Activated CD8-positive, alpha-beta T cell treated with anti-CD3 and anti-CD28 coated beads, Interleukin-2, amount 10 ng/mL, durations not matched to agents 7 days and 5 days (primary cell): Measurements from ENCODE around the gene GNAT3. TPM values are rescaled to one million over a fixed set of nuclear protein-coding genes. Genes with fewer than 3 reads are reported as not detected.

Experiments used
- ATAC-seq: fragments of 150-1000 bp; cut with Tn5 transposase; one replicate; pipeline ENCODE4 v1.10.0; 2021; ENCODE audit warnings: moderate library complexity
- CTCF ChIA-PET: fragments of 350-600 bp; sonication (Branson Sonifier 250); formaldehyde crosslinking; loops from one replicate; lab custom pipeline; 2021; ENCODE audit warnings: antibody characterized with exemption; lab: Charles Lee
- POLR2A ChIA-PET: fragments of 350-600 bp; sonication (Branson Sonifier 250); formaldehyde crosslinking; loops from one replicate; lab custom pipeline; 2021; ENCODE audit warnings: antibody characterized with exemption; lab: Charles Lee
- DNase-seq: peaks from one replicate; pipeline ENCODE4 v3.0.0-alpha.2; 2020
- H3K27ac Mint-ChIP-seq: one replicate; pipeline ENCODE4 v1.8.0; 2021; ENCODE audit warnings: mild to moderate bottlenecking, mixed read lengths
- H3K27me3 Mint-ChIP-seq: one replicate; pipeline ENCODE4 v1.8.0; 2021; ENCODE audit warnings: low read depth, mixed read lengths
- H3K36me3 Mint-ChIP-seq: one replicate; pipeline ENCODE4 v1.8.0; 2021; ENCODE audit warnings: low read depth, mixed read lengths
- H3K4me1 Mint-ChIP-seq: one replicate; pipeline ENCODE4 v1.8.0; 2021; ENCODE audit warnings: low read depth, mixed read lengths
- H3K4me3 Mint-ChIP-seq: one replicate; pipeline ENCODE4 v1.8.0; 2021; ENCODE audit warnings: mild to moderate bottlenecking, mixed read lengths
- H3K9me3 Mint-ChIP-seq: one replicate; pipeline ENCODE4 v1.8.0; 2022; ENCODE audit warnings: mixed read lengths; ENCODE audit not compliant: insufficient read depth
- total RNA-seq, 2 experiments: library from RNA; stranded (reverse); gene quantifications; one replicate each; pipeline ENCODE4 v1.2.3, GENCODE V29; 2021

The GNAT3 gene
- not detected for total RNA-seq

DNA sequence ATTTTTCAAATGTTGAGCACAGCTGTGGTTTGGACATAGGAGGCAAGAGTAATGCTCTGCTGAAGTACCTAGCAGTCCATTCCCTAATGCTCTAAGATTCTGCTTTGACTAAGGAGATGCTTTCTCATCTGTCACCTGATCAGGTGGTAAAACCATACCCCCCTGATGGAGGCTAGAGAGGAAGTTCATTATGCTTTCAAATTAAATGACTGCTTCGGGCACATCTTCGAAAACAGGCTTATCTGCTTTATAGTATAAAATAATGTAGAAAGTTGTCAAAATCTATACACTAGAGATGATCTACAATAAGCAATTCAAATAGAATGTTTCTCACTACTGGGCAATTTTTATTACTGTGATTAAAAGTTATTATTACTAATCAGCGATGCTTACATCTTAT, at the start of gene GNAT3:
Gene GNAT3, minus strand, starts transcription at position 101 of the 400 bp plus-strand sequence. CDS start 138 bp downstream, outside the sequence.
- ATAC-seq (no peak), DNase-seq (no peak)
- Mint-ChIP-seq H3K9me3 (no peaks in the 10 kb centered on the region), H3K4me1 (no peaks in the 10 kb centered on the region), H3K27me3 (no peaks in the 10 kb centered on the region), H3K4me3 (no peak within 1 kb of the TSS), H3K27ac (no peak within 1 kb of the TSS), H3K36me3 (no peaks in the 10 kb centered on the region)
- POLR2A ChIA-PET: no interaction called here
- CTCF ChIA-PET: no interaction called here

GRCh38 chr7:80558116-80558515, 46.3 kb upstream of the GNAT3 start:
- Mint-ChIP-seq H3K4me1 (no peaks in the 10 kb centered on the region), H3K27me3 (no peaks in the 10 kb centered on the region), H3K9me3 (no peaks in the 10 kb centered on the region), H3K27ac (no peak overlapping the region), H3K36me3 (no peaks in the 10 kb centered on the region), H3K4me3 (no peak overlapping the region)
- no peak for DNase-seq
- no peak for ATAC-seq
- POLR2A ChIA-PET: no interaction called here
- CTCF ChIA-PET: no interaction called here

DNA sequence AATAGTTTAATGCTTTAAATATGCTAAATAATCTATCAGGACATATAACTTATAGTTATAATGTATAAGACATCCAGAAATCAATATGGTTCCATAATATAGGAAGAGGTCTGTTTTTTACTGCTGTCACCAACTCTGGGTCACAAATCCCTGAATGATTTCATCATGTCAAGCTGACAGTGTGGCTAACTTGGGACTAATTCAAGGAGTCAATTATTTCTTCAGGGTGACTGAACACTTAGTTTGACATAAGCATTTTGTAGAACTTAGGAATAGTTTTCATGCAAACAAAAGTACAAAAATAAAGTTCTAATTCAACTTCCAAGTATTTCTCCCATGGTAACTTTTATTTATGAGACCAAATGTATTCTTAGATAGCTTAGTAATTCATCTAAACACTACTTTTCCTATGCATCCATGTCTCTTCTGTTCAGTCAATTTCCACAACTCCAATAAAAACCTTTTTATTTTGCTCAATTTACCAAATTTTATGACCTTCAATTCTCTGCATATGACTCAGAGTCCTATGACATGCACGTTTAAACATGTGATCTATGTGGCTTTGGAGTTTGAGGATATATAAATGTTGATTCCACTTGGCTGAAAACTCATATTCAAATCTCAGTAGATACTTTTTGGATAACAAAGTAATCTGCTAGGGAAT, 40.3 kb upstream of the GNAT3 start:
- Mint-ChIP-seq H3K27ac (no peak overlapping the region), H3K4me3 (no peak overlapping the region), H3K9me3 (no peaks in the 10 kb centered on the region), H3K4me1 (no peaks in the 10 kb centered on the region), H3K36me3 (no peaks in the 10 kb centered on the region), H3K27me3 (no peaks in the 10 kb centered on the region)
- ChIA-PET POLR2A (no interaction called here), CTCF (no interaction called here)
- no peak for ATAC-seq
- no peak for DNase-seq

DNA sequence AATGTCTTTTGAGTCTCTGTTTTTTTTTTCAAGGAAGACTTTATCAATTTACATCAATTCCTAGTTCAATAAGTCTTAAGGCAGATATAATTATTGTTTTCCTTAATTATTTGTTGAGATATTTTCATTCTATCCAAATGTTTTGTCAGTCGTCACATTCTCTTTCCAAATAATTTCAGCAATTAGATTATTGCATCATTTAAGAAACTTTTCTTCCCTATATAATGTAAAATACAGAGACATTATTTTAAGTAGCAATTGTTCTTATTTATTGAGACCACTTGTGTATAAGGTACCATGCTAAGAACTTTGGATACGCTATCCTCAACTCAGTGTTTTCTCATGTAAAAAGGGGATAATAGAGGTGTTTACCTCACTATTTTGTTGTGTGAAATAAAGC, 38.1 kb upstream of the GNAT3 start:
- H3K27me3 Mint-ChIP-seq: no peaks in the 10 kb centered on the region
- no peak overlapping the region for H3K4me3 Mint-ChIP-seq
- POLR2A ChIA-PET: no interaction called here
- ATAC-seq (no peak), DNase-seq (no peak)
- H3K4me1 Mint-ChIP-seq: no peaks in the 10 kb centered on the region
- H3K9me3 Mint-ChIP-seq: no peaks in the 10 kb centered on the region
- no peaks in the 10 kb centered on the region for H3K36me3 Mint-ChIP-seq
- no peak overlapping the region for H3K27ac Mint-ChIP-seq
- CTCF ChIA-PET: no interaction called here

DNA sequence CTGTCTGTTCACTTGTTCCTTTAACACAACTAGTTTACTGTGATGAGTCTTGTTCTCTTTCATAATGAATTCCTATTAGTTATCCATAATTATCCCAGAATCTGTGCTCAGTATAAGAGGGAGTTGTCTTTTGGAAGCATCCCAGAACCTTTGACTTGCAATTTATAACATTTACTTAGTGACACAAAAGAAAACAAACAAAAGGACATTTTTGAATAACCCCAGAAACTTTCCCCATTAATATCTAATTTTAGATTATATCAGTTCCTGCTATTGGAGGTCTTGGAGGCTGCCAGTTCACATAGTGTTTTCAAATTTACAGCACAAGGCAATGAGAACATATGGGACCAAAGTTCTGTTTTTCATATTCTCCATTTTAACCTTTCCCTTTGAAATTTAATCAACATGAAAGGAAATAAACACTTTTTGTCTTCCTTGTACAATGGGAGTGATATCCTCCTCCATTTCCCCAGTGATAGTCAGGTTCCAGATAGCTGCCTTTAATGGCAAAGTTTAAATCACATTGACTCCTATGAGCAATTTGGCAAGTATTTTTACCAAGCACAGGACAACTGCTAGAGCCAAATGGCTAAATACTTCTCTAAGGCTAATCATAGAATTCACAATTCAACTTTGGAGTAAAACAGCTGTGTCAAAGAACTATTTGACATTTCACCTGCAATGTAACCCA, 37.1 kb upstream of the GNAT3 start:
- ATAC-seq (no peak), DNase-seq (no peak)
- Mint-ChIP-seq H3K27me3 (no peaks in the 10 kb centered on the region), H3K4me3 (no peak overlapping the region), H3K27ac (no peak overlapping the region), H3K36me3 (no peaks in the 10 kb centered on the region), H3K9me3 (no peaks in the 10 kb centered on the region), H3K4me1 (no peaks in the 10 kb centered on the region)
- CTCF ChIA-PET: no interaction called here
- POLR2A ChIA-PET: no interaction called here

GRCh38 chr7:80542398-80542797, 30.5 kb upstream of the GNAT3 start:
- CTCF ChIA-PET: no interaction called here
- DNase-seq (no peak), ATAC-seq (no peak)
- H3K4me1 Mint-ChIP-seq: no peaks in the 10 kb centered on the region
- H3K27ac Mint-ChIP-seq: no peak overlapping the region
- no peaks in the 10 kb centered on the region for H3K27me3 Mint-ChIP-seq
- POLR2A ChIA-PET: no interaction called here
- no peaks in the 10 kb centered on the region for H3K9me3 Mint-ChIP-seq
- no peaks in the 10 kb centered on the region for H3K36me3 Mint-ChIP-seq
- no peak overlapping the region for H3K4me3 Mint-ChIP-seq

- CTCF ChIA-PET: no interaction called here
- Mint-ChIP-seq H3K9me3 (no peaks in the 10 kb centered on the region), H3K4me3 (no peak overlapping the region), H3K4me1 (no peaks in the 10 kb centered on the region), H3K36me3 (no peaks in the 10 kb centered on the region), H3K27me3 (no peaks in the 10 kb centered on the region), H3K27ac (no peak overlapping the region)
- no peak for ATAC-seq
- DNase-seq: no peak
- POLR2A ChIA-PET: no interaction called here
Measured at GRCh38 chr7:80540836-80541235, 29.0 kb upstream of the GNAT3 start.

- H3K4me3 Mint-ChIP-seq: no peak overlapping the region
- CTCF ChIA-PET: interaction anchor here (0.7 kb wide), 1 partner anchor 196 kb away, joined by 3 read pairs; no protein-coding TSS in a partner anchor
- H3K4me1 Mint-ChIP-seq: no peaks in the 10 kb centered on the region
- no peak for ATAC-seq
- H3K9me3 Mint-ChIP-seq: no peaks in the 10 kb centered on the region
- no peak for DNase-seq
- H3K36me3 Mint-ChIP-seq: no peaks in the 10 kb centered on the region
- no peak overlapping the region for H3K27ac Mint-ChIP-seq
- H3K27me3 Mint-ChIP-seq: no peaks in the 10 kb centered on the region
- POLR2A ChIA-PET: no interaction called here
Measured at GRCh38 chr7:80537091-80537490, 25.2 kb upstream of the GNAT3 start.

DNA sequence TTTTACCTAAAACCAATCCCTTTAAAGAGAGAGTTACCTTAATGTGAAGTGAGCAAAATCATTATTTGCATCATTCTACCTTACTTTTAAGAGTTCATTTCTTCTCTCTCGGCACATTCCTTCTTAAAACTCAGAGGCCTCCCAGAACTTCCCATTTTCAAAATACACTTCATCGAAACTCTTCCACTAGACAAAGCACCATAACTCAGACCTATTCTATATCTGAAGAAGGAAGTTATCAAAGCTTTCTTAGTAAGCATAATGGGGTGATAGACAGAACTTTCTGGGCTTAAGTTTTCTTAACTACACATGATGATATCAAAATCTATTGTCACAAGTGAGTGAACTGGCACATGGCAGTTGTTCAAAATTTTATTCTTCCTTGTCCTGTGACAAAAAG, 24.6 kb upstream of the GNAT3 start:
- H3K27ac Mint-ChIP-seq: no peak overlapping the region
- H3K36me3 Mint-ChIP-seq: no peaks in the 10 kb centered on the region
- POLR2A ChIA-PET: no interaction called here
- CTCF ChIA-PET: interaction anchor here (0.7 kb wide), 1 partner anchor 195 kb away, joined by 3 read pairs; no protein-coding TSS in a partner anchor
- DNase-seq (no peak), ATAC-seq (no peak)
- no peaks in the 10 kb centered on the region for H3K4me1 Mint-ChIP-seq
- no peaks in the 10 kb centered on the region for H3K27me3 Mint-ChIP-seq
- no peaks in the 10 kb centered on the region for H3K9me3 Mint-ChIP-seq
- H3K4me3 Mint-ChIP-seq: no peak overlapping the region

DNA sequence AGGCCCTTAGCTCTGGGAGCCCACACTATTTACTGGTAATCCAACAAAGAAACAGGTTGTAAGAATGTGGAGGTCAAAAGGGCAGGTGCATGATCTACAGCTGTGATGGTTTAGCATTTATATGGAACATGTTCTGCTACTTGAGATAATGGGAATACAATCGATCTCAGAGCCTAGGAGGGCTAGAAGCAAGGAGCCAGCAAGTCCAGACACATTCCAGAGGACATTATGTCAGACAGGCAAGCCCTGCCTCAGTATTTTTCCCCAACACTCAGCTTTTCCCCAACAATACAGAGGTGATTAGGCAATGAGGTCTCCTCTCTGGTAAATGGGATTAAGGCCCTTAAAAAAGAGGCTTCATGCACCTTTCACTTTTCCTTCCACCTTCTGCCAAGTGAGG, 21.4 kb upstream of the GNAT3 start:
- no peaks in the 10 kb centered on the region for H3K36me3 Mint-ChIP-seq
- no peak for DNase-seq
- no peaks in the 10 kb centered on the region for H3K4me1 Mint-ChIP-seq
- ChIA-PET CTCF (no interaction called here), POLR2A (no interaction called here)
- ATAC-seq: no peak
- no peaks in the 10 kb centered on the region for H3K27me3 Mint-ChIP-seq
- no peak overlapping the region for H3K27ac Mint-ChIP-seq
- no peaks in the 10 kb centered on the region for H3K9me3 Mint-ChIP-seq
- no peak overlapping the region for H3K4me3 Mint-ChIP-seq

DNA sequence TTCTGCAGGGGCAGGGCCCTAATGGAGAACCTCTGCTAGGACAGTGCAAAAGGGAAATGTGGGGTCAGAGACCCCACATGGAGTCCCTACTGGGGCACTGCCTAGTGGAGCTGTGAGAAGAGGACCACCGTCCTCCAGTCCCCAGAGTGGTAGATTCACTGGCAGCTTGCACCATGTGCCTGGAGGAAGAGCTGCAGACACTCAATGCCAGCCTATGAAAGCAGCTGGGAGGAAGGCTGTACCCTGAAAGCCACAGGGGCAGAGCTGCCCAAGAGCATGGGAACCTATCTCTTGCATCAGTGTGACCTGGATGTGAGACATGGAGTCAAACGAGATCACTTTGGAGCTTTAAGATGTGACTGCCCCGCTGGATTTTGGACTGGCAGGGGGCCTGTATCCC, 20.3 kb upstream of the GNAT3 start:
- POLR2A ChIA-PET: no interaction called here
- H3K36me3 Mint-ChIP-seq: no peaks in the 10 kb centered on the region
- DNase-seq: no peak

DNA sequence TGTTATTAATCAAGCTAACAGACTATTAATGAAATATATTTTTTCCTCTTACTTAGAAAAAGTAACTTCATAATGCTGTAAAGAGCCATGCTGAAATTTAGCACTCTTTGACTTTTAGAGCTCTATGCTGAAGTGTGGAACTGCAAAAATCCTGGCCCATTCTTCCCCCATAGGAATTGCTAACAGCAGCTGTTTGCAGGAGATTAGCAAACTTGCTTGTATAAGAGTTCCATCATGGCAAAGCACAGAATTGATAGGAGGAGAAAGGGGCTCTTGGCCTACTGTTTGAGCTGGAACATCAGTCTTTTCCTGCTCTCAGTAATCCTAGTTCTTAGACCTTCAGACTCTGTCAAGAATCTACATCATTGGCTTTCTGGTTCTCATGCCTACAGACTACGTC, 18.3 kb upstream of the GNAT3 start:
- Mint-ChIP-seq H3K4me1 (no peaks in the 10 kb centered on the region), H3K4me3 (no peak overlapping the region), H3K27ac (no peak overlapping the region), H3K9me3 (no peaks in the 10 kb centered on the region), H3K36me3 (no peaks in the 10 kb centered on the region), H3K27me3 (no peaks in the 10 kb centered on the region)
- POLR2A ChIA-PET: no interaction called here
- DNase-seq: no peak
- CTCF ChIA-PET: no interaction called here
- no peak for ATAC-seq

More for the DNA sequence above, 20.3 kb upstream of the GNAT3 start:
- Mint-ChIP-seq H3K4me1 (no peaks in the 10 kb centered on the region), H3K27ac (no peak overlapping the region), H3K4me3 (no peak overlapping the region), H3K27me3 (no peaks in the 10 kb centered on the region), H3K9me3 (no peaks in the 10 kb centered on the region)
- ATAC-seq: no peak
- CTCF ChIA-PET: no interaction called here
